CD4-positive, alpha-beta T cell treated with Interleukin-1 beta for 1 hour (primary cell): ENCODE results near the gene SART1.
"Not testable (repeated sequence)": the region's sequence is repeated elsewhere in the genome, so short reads cannot be mapped to it uniquely, and the experiment has no call there.

Source experiments
- DNase-seq, 2 donors: peaks; one replicate each; pipeline ENCODE4 v3.0.0-alpha.2; 2020 to 2022

Gene SART1

GRCh38 chr11:65932558-65932919 is 29.0 kb upstream of the SART1 start:
- DNase-seq, result no peak

- no peak for DNase-seq
Observed at GRCh38 chr11:65934014-65934413, 27.5 kb upstream of the SART1 start.

- no peak for DNase-seq
Observed at GRCh38 chr11:65937766-65938165, 23.8 kb upstream of the SART1 start.

- no peak for DNase-seq
Observed at GRCh38 chr11:65941720-65942310, 19.7 kb upstream of the SART1 start.

GRCh38 chr11:65942531-65942930 is 19.0 kb upstream of the SART1 start:
- no peak for DNase-seq

- DNase-seq, result no peak
Observed at GRCh38 chr11:65944191-65944590, 17.3 kb upstream of the SART1 start.

- DNase-seq, result no peak
Observed at GRCh38 chr11:65944767-65945166, 16.8 kb upstream of the SART1 start.

GRCh38 chr11:65945430-65945911 is 16.1 kb upstream of the SART1 start, which contains the start of gene TSGA10IP:
TSGA10IP (plus strand) TSS chr11:65945480; CDS start chr11:65945676, 196 bp downstream.
- no peak for DNase-seq

GRCh38 chr11:65945941-65946558 is 15.5 kb upstream of the SART1 start:
- no peak for DNase-seq

GRCh38 chr11:65946655-65947054 is 14.9 kb upstream of the SART1 start:
- no peak for DNase-seq

GRCh38 chr11:65947133-65947532 is 14.4 kb upstream of the SART1 start:
- no peak for DNase-seq

GRCh38 chr11:65947603-65948125 is 13.9 kb upstream of the SART1 start:
- no peak for DNase-seq

- DNase-seq, result not testable (repeated sequence)
Observed at GRCh38 chr11:65950711-65951110, 10.8 kb upstream of the SART1 start.

GRCh38 chr11:65951641-65952040 is 9.9 kb upstream of the SART1 start:
- not testable (repeated sequence) for DNase-seq

GRCh38 chr11:65952052-65952521 is 9.4 kb upstream of the SART1 start:
- no peak for DNase-seq

- no peak for DNase-seq
Observed at GRCh38 chr11:65953471-65953870, 8.1 kb upstream of the SART1 start.

GRCh38 chr11:65954771-65955170 is 6.8 kb upstream of the SART1 start:
- DNase-seq, result no peak

GRCh38 chr11:65958291-65958690 is 3.2 kb upstream of the SART1 start:
- DNase-seq, result no peak

- DNase-seq, result no peak
Observed at GRCh38 chr11:65958774-65959420, 2.6 kb upstream of the SART1 start.

- no peak for DNase-seq
Observed at GRCh38 chr11:65960824-65961266, 689 bp upstream of the SART1 start.

- DNase-seq, result peak; percentile 59 to 61
Observed at GRCh38 chr11:65962141-65962564, 619 bp downstream of the SART1 start.

- no peak for DNase-seq
Observed at GRCh38 chr11:65964906-65965305, 3.4 kb downstream of the SART1 start.

- no peak for DNase-seq
Observed at GRCh38 chr11:65965986-65966762, 4.6 kb downstream of the SART1 start.
